SK-N-SH (cell line): Measurements from ENCODE around the gene RANBP10. TPM values are rescaled to one million over a fixed set of nuclear protein-coding genes. Genes with fewer than 3 reads are reported as not detected.

Experiments used
- CTCF ChIA-PET: fragments of 300-600, 350-600 bp; formaldehyde crosslinking; extraction: SDS; loops from one replicate; lab custom pipeline; 2021; lab: Yijun Ruan, JAX
- POLR2A ChIA-PET: fragments of 350-600 bp; sonication (Branson Sonifier 250); formaldehyde crosslinking; extraction: SDS; loops from one replicate; lab custom pipeline; 2020; ENCODE audit warnings: antibody characterized with exemption, inconsistent platforms; lab: Yijun Ruan, JAX
- DNase-seq: peaks from one replicate; pipeline ENCODE4 v3.0.0; 2012
- H2AFZ ChIP-seq: fragments of 200-600 bp; sonication (generic); 2 replicates; pipeline ENCODE4 v1.8.1; 2016; ENCODE audit warnings: antibody characterized with exemption, mild to moderate bottlenecking, low read depth
- H3F3A ChIP-seq: fragments of 200-600 bp; sonication (generic); replicated peaks from 2 replicates; pipeline ENCODE3; 2016; ENCODE audit warnings: antibody characterized with exemption, mild to moderate bottlenecking; ENCODE audit not compliant: insufficient read depth
- H3K27ac ChIP-seq, 2 experiments: fragments of 200-500 bp in 1 of 2; fragments of 200-600 bp in 1 of 2; sonication (Bioruptor generic) in 1 of 2; sonication (generic), shearing (Covaris generic) in 1 of 2; 2 replicates each; pipeline versions ENCODE4 v1.5.1 to v1.6.1; 2014 to 2016; ENCODE audit warnings: low read depth in 2 of 2, inconsistent platforms in 1 of 2, low read length in 1 of 2, mild to moderate bottlenecking in 1 of 2, mixed read lengths in 1 of 2
- H3K27me3 ChIP-seq: fragments of 200-600 bp; sonication (generic), shearing (Covaris generic); 2 replicates; pipeline ENCODE4 v1.6.1; 2016; ENCODE audit warnings: mixed run types; ENCODE audit not compliant: insufficient read depth
- H3K36me3 ChIP-seq, 2 experiments: fragments of 200-500 bp in 1 of 2; fragments of 200-600 bp in 1 of 2; sonication (Bioruptor generic) in 1 of 2; sonication (generic) in 1 of 2; replicated peaks in 1 of 2; 2 replicates each; pipeline versions ENCODE3 to v1.5.1; 2014 to 2016; ENCODE audit warnings: low read length in 1 of 2, mild to moderate bottlenecking in 1 of 2; ENCODE audit not compliant: insufficient read depth in 2 of 2, control insufficient read depth in 1 of 2
- H3K4me1 ChIP-seq, 2 experiments: fragments of 200-500 bp in 1 of 2; fragments of 200-600 bp in 1 of 2; sonication (Bioruptor generic) in 1 of 2; sonication (generic), shearing (Covaris generic) in 1 of 2; 2 replicates each; pipeline versions ENCODE4 v1.5.1 to v1.6.1; 2014 to 2016; ENCODE audit warnings: low read depth in 1 of 2, low read length in 1 of 2, mixed run types in 1 of 2; ENCODE audit not compliant: insufficient read depth in 2 of 2, control insufficient read depth in 1 of 2
- H3K4me2 ChIP-seq: fragments of 200-600 bp; sonication (generic), shearing (Covaris generic); 2 replicates; pipeline ENCODE4 v1.6.1; 2017; ENCODE audit warnings: mixed run types
- H3K4me3 ChIP-seq, 2 experiments: fragments of 200-500 bp in 1 of 2; fragments of 200-600 bp in 1 of 2; sonication (Bioruptor generic) in 1 of 2; sonication (generic), shearing (Covaris generic) in 1 of 2; 2 replicates each; pipeline versions ENCODE4 v1.5.1 to v1.8.1; 2014 to 2016; ENCODE audit warnings: low read depth in 2 of 2, inconsistent platforms in 1 of 2, low read length in 1 of 2, mild to moderate bottlenecking in 1 of 2, mixed read lengths in 1 of 2, moderate library complexity in 1 of 2
- H3K79me2 ChIP-seq: fragments of 200-600 bp; sonication (generic); 2 replicates; pipeline ENCODE4 v1.8.1; 2017; ENCODE audit warnings: mild to moderate bottlenecking; ENCODE audit not compliant: insufficient read depth
- H3K9ac ChIP-seq: fragments of 200-600 bp; sonication (generic); 2 replicates; pipeline ENCODE4 v1.6.1; 2017; ENCODE audit warnings: mixed run types
- H3K9me2 ChIP-seq: fragments of 200-600 bp; sonication (generic); 2 replicates; pipeline ENCODE4 v1.6.1; 2017; ENCODE audit warnings: mixed run types
- H3K9me3 ChIP-seq: fragments of 200-600 bp; sonication (generic); 2 replicates; pipeline ENCODE4 v1.6.1; 2017; ENCODE audit warnings: mixed run types, mild to moderate bottlenecking, moderate library complexity
- H4K20me1 ChIP-seq: fragments of 200-600 bp; sonication (generic); 2 replicates; pipeline ENCODE4 v1.6.1; 2017; ENCODE audit warnings: mild to moderate bottlenecking, mixed run types; ENCODE audit not compliant: insufficient read depth
- ELF1 ChIP-seq: IDR thresholded peaks from 2 replicates; pipeline ENCODE4 v1.4.0; 2012
- EP300 ChIP-seq, 2 experiments: IDR thresholded peaks; 2 replicates each; pipeline versions ENCODE4 v1.4.0 to v1.6.1; 2012; ENCODE audit warnings: borderline replicate concordance in 1 of 2, low read depth in 1 of 2, low read length in 1 of 2
- FOSL2 ChIP-seq: IDR thresholded peaks from 2 replicates; pipeline ENCODE4 v1.4.0; 2012; ENCODE audit warnings: low read depth, mild to moderate bottlenecking, moderate library complexity, borderline replicate concordance
- FOXJ3 ChIP-seq: sonication (generic); formaldehyde crosslinking; IDR thresholded peaks from 2 replicates; pipeline ENCODE4 v1.5.1; 2020; ENCODE audit warnings: mild to moderate bottlenecking, missing genetic modification reagents
- GATA2 ChIP-seq: sonication (generic); formaldehyde crosslinking; IDR thresholded peaks from 2 replicates; pipeline ENCODE4 v1.5.0; 2020; ENCODE audit warnings: mild to moderate bottlenecking, missing genetic modification reagents
- JUND ChIP-seq: IDR thresholded peaks from 2 replicates; pipeline ENCODE4 v1.4.0; 2012
- MEF2A ChIP-seq: IDR thresholded peaks from 2 replicates; pipeline ENCODE4 v1.4.0; 2012; ENCODE audit warnings: low read depth, borderline replicate concordance
- NRF1 ChIP-seq: IDR thresholded peaks from 2 replicates; pipeline ENCODE4 v1.6.1; 2012; ENCODE audit warnings: low read depth, mild to moderate bottlenecking, low read length
- PBX3 ChIP-seq: IDR thresholded peaks from 2 replicates; pipeline ENCODE4; 2012
- POLR2AphosphoS5 ChIP-seq: IDR thresholded peaks from 2 replicates; pipeline ENCODE4 v1.6.1; 2012; ENCODE audit warnings: low read depth, low read length
- RCOR1 ChIP-seq: fragments of 150-350 bp; IDR thresholded peaks from 2 replicates; pipeline ENCODE4 v1.6.1; 2017; ENCODE audit warnings: antibody characterized with exemption, low read length
- RFX5 ChIP-seq: IDR thresholded peaks from 2 replicates; pipeline ENCODE4 v1.6.1; 2012; ENCODE audit warnings: mild to moderate bottlenecking, improper control_type of control experiment, low read length
- SIN3A ChIP-seq: IDR thresholded peaks from 2 replicates; pipeline ENCODE4 v1.6.1; 2012; ENCODE audit warnings: low read depth, mild to moderate bottlenecking, low read length, moderate library complexity, borderline replicate concordance
- TAF1 ChIP-seq: IDR thresholded peaks from 2 replicates; pipeline ENCODE4 v1.6.1; 2012; ENCODE audit warnings: low read depth, mild to moderate bottlenecking, low read length, moderate library complexity, borderline replicate concordance
- USF2 ChIP-seq: fragments of 150-350 bp; IDR thresholded peaks from 2 replicates; pipeline ENCODE4 v1.6.1; 2017; ENCODE audit warnings: antibody characterized with exemption, low read length, low read depth, borderline replicate concordance
- WGBS: methylation state at CpG from one replicate; pipeline ENCODE4 v1.1.6; 2017; ENCODE audit warnings: low lambda C conversion rate; 5-methylcytosine and 5-hydroxymethylcytosine counted together
- polyA plus RNA-seq, 3 experiments: library from polyadenylated mRNA; depleted of rRNA; stranded (reverse); fragments of >200 nt; gene quantifications; 2 replicates each; pipeline ENCODE4 v1.2.3, GENCODE V29; 2012

The RANBP10 gene
- polyA plus RNA-seq, 1 of the 3 experiments (the other 2 are of a cell fraction) = 12.1 TPM

- POLR2A ChIA-PET = no interaction called here
- H3K36me3 ChIP-seq = peaks cover 0 to 23% of the 10 kb centered on the region in 2 experiments
- H3K9ac ChIP-seq = no peak overlapping the region
- 93% methylated on average over 4 of the region's 5 CpGs for WGBS
- no peaks in the 10 kb centered on the region for H3K79me2 ChIP-seq
- no peaks in the 10 kb centered on the region for H3K27me3 ChIP-seq
- H3K4me1 ChIP-seq = no peaks in the 10 kb centered on the region
- no peak overlapping the region for H3K4me2 ChIP-seq
- no peak overlapping the region for H3K4me3 ChIP-seq
- H3K27ac ChIP-seq = no peak overlapping the region
- CTCF ChIA-PET = interaction anchor here (1.0 kb wide), 1 partner anchor 83 kb away, joined by 3 read pairs; no protein-coding TSS in a partner anchor
- H4K20me1 ChIP-seq = no peaks in the 10 kb centered on the region
- no peak overlapping the region for H2AFZ ChIP-seq
- DNase-seq = no peak
- TF ChIP-seq JUND = no peak
- no peak for TF ChIP-seq EP300 (IDR thresholded peaks at IDR 0.05; ENCODE audit: borderline replicate concordance in 1 of 2, low read depth in 1 of 2, low read length in 1 of 2)
- TF ChIP-seq FOXJ3 (CRISPR knock-in tag) = no peak
- no peak for TF ChIP-seq USF2
- no peak for TF ChIP-seq GATA2 (CRISPR knock-in tag)
- TF ChIP-seq RFX5 = no peak
- TF ChIP-seq POLR2AphosphoS5 = no peak
- no peak for TF ChIP-seq MEF2A
- no peak for TF ChIP-seq TAF1
- TF ChIP-seq ELF1 = no peak
- TF ChIP-seq SIN3A = no peak
- no peaks in the 10 kb centered on the region for H3F3A ChIP-seq
- no peaks in the 10 kb centered on the region for H3K9me3 ChIP-seq
- H3K9me2 ChIP-seq = no peaks in the 10 kb centered on the region
These were observed 72.5 kb downstream of the RANBP10 start for GRCh38 chr16:67733734-67734470.

DNA sequence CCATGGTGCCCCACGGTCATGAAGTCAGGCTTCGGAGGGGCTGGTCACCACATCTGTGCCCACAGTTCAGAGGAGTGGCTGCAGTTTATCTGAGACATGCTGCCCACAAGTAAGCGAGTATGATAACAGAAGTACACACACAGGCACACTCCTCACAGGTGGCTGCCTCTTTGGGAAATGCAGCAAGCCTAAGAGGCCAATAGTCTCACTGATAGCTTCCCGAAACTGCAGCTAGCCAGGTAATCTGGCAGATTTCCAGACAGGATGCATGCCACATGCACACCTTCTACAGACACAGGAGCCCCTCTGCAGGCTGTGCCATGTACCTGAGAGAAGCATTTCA is 74.6 kb downstream of the RANBP10 start:
- Histone ChIP-seq H3K9me2 (no peaks in the 10 kb centered on the region), H3K9ac (no peak overlapping the region), H3K4me3 (no peak overlapping the region), H3K4me2 (no peak overlapping the region), H2AFZ (no peak overlapping the region), H3K9me3 (no peaks in the 10 kb centered on the region), H3K79me2 (no peaks in the 10 kb centered on the region), H3K27me3 (no peaks in the 10 kb centered on the region), H3K27ac (no peak overlapping the region), H3K36me3 (peaks cover 0 to 38% of the 10 kb centered on the region in 2 experiments), H4K20me1 (no peaks in the 10 kb centered on the region), H3F3A (no peaks in the 10 kb centered on the region), H3K4me1 (no peaks in the 10 kb centered on the region)
- TF ChIP-seq PBX3 (no peak), FOSL2 (no peak), TAF1 (no peak), RCOR1 (no peak), USF2 (no peak), NRF1 (no peak)
- DNase-seq = no peak
- POLR2A ChIA-PET = no interaction called here
- 100% methylated on average over 3 of the region's 4 CpGs for WGBS
- CTCF ChIA-PET = interaction anchor here (1.1 to 1.3 kb wide), 2 partner anchors 85 to 211 kb away, joined by 3 read pairs; no protein-coding TSS in a partner anchor
